A549 (cell line): Measurements from ENCODE around the gene SLN. TPM values are rescaled to one million over a fixed set of nuclear protein-coding genes. Genes with fewer than 3 reads are reported as not detected.

Source experiments
- ATAC-seq, 2 experiments: fragments of 200-7000 bp in 1 of 2; fragments of >200 bp in 1 of 2; cut with Nextera tagmentation in 1 of 2; cut with Tn5 transposase in 1 of 2; 3 replicates each; pipeline versions ENCODE4 v1.8.0 to v1.9.1; 2018 to 2020; ENCODE audit warnings: mild to moderate bottlenecking in 1 of 2, moderate library complexity in 1 of 2
- CTCF ChIA-PET: fragments of 300-600 bp; sonication (Branson Sonifier 250); formaldehyde crosslinking; extraction: SDS; loops from one replicate; lab custom pipeline; 2021; ENCODE audit warnings: antibody characterized with exemption, inconsistent platforms; lab: Yijun Ruan, JAX
- POLR2A ChIA-PET: fragments of 350-600 bp; formaldehyde crosslinking; extraction: SDS; loops from one replicate; lab custom pipeline; 2021; ENCODE audit warnings: antibody characterized with exemption, inconsistent platforms; lab: Yijun Ruan, JAX
- DNase-seq, 2 experiments: peaks; one replicate each; pipeline versions ENCODE4 v3.0.0 to v3.0.0-alpha.2; 2011 to 2016; ENCODE audit warnings: low read depth in 1 of 2, low spot score in 1 of 2
- FAIRE-seq: peaks from 2 replicates; lab custom pipeline; 2011; peaks lifted over from hg19 to GRCh38; lab: Jason Lieb, UNC
- H3K27ac ChIP-seq, 2 experiments: fragments of >200 bp; sonication (Bioruptor Twin); formaldehyde crosslinking; 3 replicates each; pipeline ENCODE4 v1.5.1; 2016 to 2017
- H3K4me1 ChIP-seq: fragments of >200 bp; sonication (Bioruptor Twin); formaldehyde crosslinking; 3 replicates; pipeline ENCODE4 v1.6.1; 2016
- H3K4me2 ChIP-seq: fragments of >200 bp; sonication (Bioruptor Twin); formaldehyde crosslinking; 3 replicates; pipeline ENCODE4 v1.6.1; 2016
- H3K4me3 ChIP-seq: fragments of >200 bp; sonication (Bioruptor Twin); formaldehyde crosslinking; 3 replicates; pipeline ENCODE4 v1.5.1; 2016
- H3K9me3 ChIP-seq: fragments of >200 bp; sonication (Bioruptor Twin); formaldehyde crosslinking; 3 replicates; pipeline ENCODE4 v1.6.1; 2016
- CHD2 ChIP-seq: fragments of 150-350 bp; IDR thresholded peaks from 2 replicates; pipeline ENCODE4 v1.6.1; 2014; ENCODE audit warnings: low read length; ENCODE audit not compliant: partially characterized antibody
- EHMT2 ChIP-seq: fragments of 200-600 bp; sonication (generic); IDR thresholded peaks from 2 replicates; pipeline ENCODE4 v1.6.1; 2016; ENCODE audit warnings: antibody characterized with exemption, low read depth, mild to moderate bottlenecking, moderate library complexity
- FOSB ChIP-seq: fragments of 250-450 bp; sonication (Bioruptor Pico); IDR thresholded peaks from 2 replicates; pipeline ENCODE4 v1.5.0; 2020; ENCODE audit warnings: mild to moderate bottlenecking, moderate library complexity
- FOSL2 ChIP-seq, 2 experiments: fragments of 450-650 bp in 1 of 2; fragments of >200 bp in 1 of 2; sonication (Bioruptor Twin) in 1 of 2; formaldehyde crosslinking; IDR thresholded peaks; 2 replicates each; pipeline versions ENCODE4 v1.5.0 to v1.6.1; 2016 to 2020; ENCODE audit warnings: mild to moderate bottlenecking in 1 of 2, moderate library complexity in 1 of 2
- FOXS1 ChIP-seq: fragments of 250-450 bp; sonication (Bioruptor Pico); IDR thresholded peaks from 2 replicates; pipeline ENCODE4 v1.5.0; 2020; ENCODE audit warnings: mild to moderate bottlenecking, moderate library complexity
- GATA3 ChIP-seq: IDR thresholded peaks from 2 replicates; pipeline ENCODE4 v1.6.1; 2012; ENCODE audit warnings: borderline replicate concordance
- HDAC2 ChIP-seq: fragments of 200-600 bp; sonication (generic); IDR thresholded peaks from 2 replicates; pipeline ENCODE4 v1.6.1; 2016
- HEYL ChIP-seq: fragments of 250-450 bp; sonication (Bioruptor Pico); IDR thresholded peaks from 2 replicates; pipeline ENCODE4 v1.8.0; 2021; ENCODE audit warnings: mild to moderate bottlenecking, moderate library complexity
- HMGXB4 ChIP-seq: fragments of 250-450 bp; sonication (Bioruptor Pico); IDR thresholded peaks from 2 replicates; pipeline ENCODE4 v1.5.0; 2021; ENCODE audit warnings: mild to moderate bottlenecking, moderate library complexity, borderline replicate concordance
- HOXA7 ChIP-seq: fragments of 250-450 bp; sonication (Bioruptor Pico); IDR thresholded peaks from 2 replicates; pipeline ENCODE4 v1.5.0; 2020; ENCODE audit warnings: mild to moderate bottlenecking, moderate library complexity
- JUNB ChIP-seq: fragments of >200 bp; sonication (Bioruptor Twin); formaldehyde crosslinking; IDR thresholded peaks from 2 replicates; pipeline ENCODE4 v1.6.1; 2016
- KDM5A ChIP-seq: fragments of 200-600 bp; sonication (generic); IDR thresholded peaks from 2 replicates; pipeline ENCODE4 v1.6.1; 2016; ENCODE audit warnings: antibody characterized with exemption, mild to moderate bottlenecking
- MAZ ChIP-seq: fragments of 150-350 bp; IDR thresholded peaks from 2 replicates; pipeline ENCODE4 v1.6.1; 2014; ENCODE audit warnings: antibody characterized with exemption, low read depth, low read length, borderline replicate concordance
- NFE2L2 ChIP-seq: fragments of 150-350 bp; conservative IDR thresholded peaks from 2 replicates; pipeline ENCODE4 v1.6.1; 2014; ENCODE audit warnings: low read length
- NR3C1 ChIP-seq: fragments of >200 bp; sonication (Bioruptor Twin); formaldehyde crosslinking; IDR thresholded peaks from 3 replicates; pipeline ENCODE4 v1.6.1; 2017
- POLR2A ChIP-seq: IDR thresholded peaks from 2 replicates; pipeline ENCODE4 v1.6.1; 2012; ENCODE audit warnings: mild to moderate bottlenecking, low read length
- POLR2AphosphoS2 ChIP-seq: conservative IDR thresholded peaks from 2 replicates; pipeline ENCODE4 v1.6.1; 2012; ENCODE audit warnings: low read length, improper control_type of control experiment, inconsistent platforms
- RARB ChIP-seq: fragments of 250-450 bp; sonication (Bioruptor Pico); IDR thresholded peaks from 2 replicates; pipeline ENCODE4 v1.8.0; 2021; ENCODE audit warnings: mild to moderate bottlenecking, moderate library complexity
- SREBF2 ChIP-seq: fragments of 450-650 bp; IDR thresholded peaks from 2 replicates; pipeline ENCODE4 v1.6.1; 2014; ENCODE audit warnings: mild to moderate bottlenecking, moderate library complexity
- TFCP2L1 ChIP-seq: fragments of 250-450 bp; sonication (Bioruptor Pico); IDR thresholded peaks from 2 replicates; pipeline ENCODE4 v1.5.0; 2021; ENCODE audit warnings: mild to moderate bottlenecking
- USF2 ChIP-seq: fragments of 450-650 bp; IDR thresholded peaks from 2 replicates; pipeline ENCODE4 v1.6.1; 2014; ENCODE audit warnings: antibody characterized with exemption
- ZFP36 ChIP-seq: fragments of 450-650 bp; IDR thresholded peaks from 2 replicates; pipeline ENCODE4 v1.6.1; 2014; ENCODE audit warnings: borderline replicate concordance; ENCODE audit not compliant: partially characterized antibody
- ZNF302 ChIP-seq: fragments of 250-450 bp; sonication (Bioruptor Pico); IDR thresholded peaks from 2 replicates; pipeline ENCODE4 v1.9.0; 2021; ENCODE audit warnings: inconsistent platforms, mild to moderate bottlenecking, moderate library complexity
- ZSCAN20 ChIP-seq: fragments of 250-450 bp; sonication (Bioruptor Pico); IDR thresholded peaks from 2 replicates; pipeline ENCODE4 v1.8.0; 2022; ENCODE audit warnings: mild to moderate bottlenecking, moderate library complexity
- WGBS: methylation state at CpG from one replicate; pipeline ENCODE4 v1.1.6; 2017; ENCODE audit errors: missing lambda C conversion rate; 5-methylcytosine and 5-hydroxymethylcytosine counted together
- polyA plus RNA-seq, 4 experiments: library from polyadenylated mRNA; depleted of rRNA in 3 of 4; stranded (reverse); fragments of >200 nt; fragmentation: RNase III in 1 of 4; extraction: RNeasy Plus Mini Kit Qiagen cat#74134 plus additional on column Dnase treatment in 1 of 4; gene quantifications; 2 replicates in 3 of 4; 3 replicates in 1 of 4; pipeline ENCODE4 v1.2.3, GENCODE V29; 2011 to 2017

The SLN gene
- polyA plus RNA-seq, 2 of the 4 experiments (the other 2 are of a cell fraction): 1.3 to 2.2 TPM

GRCh38 chr11:107713009-107713408 is 1.2 kb upstream of the SLN start:
- 56% methylated on average over 3 of the region's 3 CpGs for WGBS
- Histone ChIP-seq H3K4me2 (no peak overlapping the region), H3K4me3 (no peak overlapping the region), H3K27ac (no peak overlapping the region), H3K9me3 (no peaks in the 10 kb centered on the region), H3K4me1 (no peaks in the 10 kb centered on the region)
- DNase-seq (no peak), FAIRE-seq (no peak), ATAC-seq (no peak)
- TF ChIP-seq POLR2A: no peak
- TF ChIP-seq RARB (CRISPR knock-in tag): no peak
- TF ChIP-seq TFCP2L1 (CRISPR knock-in tag): no peak
- TF ChIP-seq EHMT2: no peak
- no peak for TF ChIP-seq NR3C1
- TF ChIP-seq HDAC2: no peak
- no peak for TF ChIP-seq NFE2L2
- no peak for TF ChIP-seq FOSL2 (IDR thresholded peaks at IDR 0.05)
- TF ChIP-seq FOSL2 (CRISPR knock-in tag; IDR thresholded peaks at IDR 0.05): no peak
- TF ChIP-seq MAZ: no peak
- no peak for TF ChIP-seq HMGXB4
- CTCF ChIA-PET: interaction anchor here (1.5 kb wide), 2 partner anchors 24 to 164 kb away, joined by 3 to 6 read pairs; no protein-coding TSS in a partner anchor
- POLR2A ChIA-PET: no interaction called here

- Histone ChIP-seq H3K4me2 (no peak overlapping the region), H3K9me3 (no peaks in the 10 kb centered on the region), H3K4me3 (no peak overlapping the region), H3K27ac (no peak overlapping the region), H3K4me1 (peaks cover 5% of the 10 kb centered on the region)
- ATAC-seq: no peak
- TF ChIP-seq POLR2AphosphoS2 (no peak), FOSB (CRISPR knock-in tag) (no peak), JUNB (no peak), ZSCAN20 (CRISPR knock-in tag) (no peak), ZNF302 (CRISPR knock-in tag) (no peak), HEYL (CRISPR knock-in tag) (no peak), CHD2 (no peak), SREBF2 (no peak), KDM5A (no peak), ZFP36 (no peak), HOXA7 (CRISPR knock-in tag) (no peak), FOXS1 (CRISPR knock-in tag) (no peak), GATA3 (no peak)
- 96% methylated on average over 1 of the region's 1 CpG for WGBS
- no peak for DNase-seq
- CTCF ChIA-PET: interaction anchor here (0.9 kb wide), 1 partner anchor 61 kb away, joined by 3 read pairs; no protein-coding TSS in a partner anchor
- POLR2A ChIA-PET: no interaction called here
- no peak for FAIRE-seq
Measured at GRCh38 chr11:107710301-107710700, 1.6 kb downstream of the SLN start.

- TF ChIP-seq USF2: no peak
- no peak for TF ChIP-seq CHD2
- TF ChIP-seq, all 56 proteins: peak for 0
- Histone ChIP-seq H3K9me3 (no peaks in the 10 kb centered on the region), H3K27ac (no peak overlapping the region), H3K4me2 (no peak overlapping the region), H3K4me3 (no peak overlapping the region), H3K4me1 (peaks cover 19% of the 10 kb centered on the region)
- FAIRE-seq (no peak), ATAC-seq (no peak), DNase-seq (no peak)
- WGBS: 80% methylated on average over 3 of the region's 3 CpGs
- POLR2A ChIA-PET: no interaction called here
- CTCF ChIA-PET: no interaction called here
Measured at GRCh38 chr11:107708792-107709191, 3.1 kb downstream of the SLN start.
